Caki2 (cell line): ENCODE data around the gene ARHGDIG. TPM values are rescaled to one million over a fixed set of nuclear protein-coding genes. Genes with fewer than 3 reads are reported as not detected.

Experiments used
- total RNA-seq: library from RNA; depleted of rRNA; stranded (reverse); fragments of >200 nt; shearing (Covaris generic); gene quantifications from 2 replicates; pipeline ENCODE4 v1.2.3, GENCODE V29; 2014; ENCODE audit warnings: low replicate concordance; rRNA removed

ARHGDIG gene
- total RNA-seq, 1 experiment from 2014 or later = not detected

Other genes with a start within 250 kb of the ARHGDIG start
- gene POLR3K, start 227.0 kb upstream of the ARHGDIG start, total RNA-seq = 32.3 and 39.8 TPM in 2 replicates
- gene SNRNP25, start 226.8 kb upstream of the ARHGDIG start, total RNA-seq = 63.4 and 83.6 TPM in 2 replicates
- 11.8 and 19.5 TPM in 2 replicates for gene RHBDF1, start 208.0 kb upstream of the ARHGDIG start, total RNA-seq
- gene MPG, start 202.4 kb upstream of the ARHGDIG start, total RNA-seq = 387 and 416 TPM in 2 replicates
- gene NPRL3, start 141.9 kb upstream of the ARHGDIG start, total RNA-seq = 7.9 and 12.4 TPM in 2 replicates
- not detected in 2 replicates for gene HBZ, start 127.9 kb upstream of the ARHGDIG start, total RNA-seq
- gene HBM, start 114.6 kb upstream of the ARHGDIG start, total RNA-seq = not detected in 2 replicates
- not detected in 2 replicates for gene HBA2, start 107.7 kb upstream of the ARHGDIG start, total RNA-seq
- gene HBA1, start 103.9 kb upstream of the ARHGDIG start, total RNA-seq = not detected in 2 replicates
- gene HBQ1, start 100.1 kb upstream of the ARHGDIG start, total RNA-seq = not detected in 2 replicates
- gene LUC7L, start 51.1 kb upstream of the ARHGDIG start, total RNA-seq = 30.2 and 32.7 TPM in 2 replicates
- gene FAM234A, start 45.8 kb upstream of the ARHGDIG start, total RNA-seq = 168 and 231 TPM in 2 replicates
- gene RGS11, start 4.6 kb upstream of the ARHGDIG start, total RNA-seq = 1.1 and 3.6 TPM in 2 replicates
- 0.74 TPM in 1 of 2 replicates, not detected in the other for gene PDIA2, start 2.6 kb downstream of the ARHGDIG start, total RNA-seq
- 82.2 and 84.5 TPM in 2 replicates for gene AXIN1, start 72.1 kb downstream of the ARHGDIG start, total RNA-seq
- 320 and 357 TPM in 2 replicates for gene MRPL28, start 89.9 kb downstream of the ARHGDIG start, total RNA-seq
- gene PGAP6, start 101.4 kb downstream of the ARHGDIG start, total RNA-seq = 100.0 and 111 TPM in 2 replicates
- gene NME4, start 116.6 kb downstream of the ARHGDIG start, total RNA-seq = 42.0 and 59.6 TPM in 2 replicates
- gene DECR2, start 121.3 kb downstream of the ARHGDIG start, total RNA-seq = 9.8 and 33.7 TPM in 2 replicates
- gene RAB11FIP3, start 145.1 kb downstream of the ARHGDIG start, total RNA-seq = 37.5 and 77.1 TPM in 2 replicates
- gene CAPN15, start 247.1 kb downstream of the ARHGDIG start, total RNA-seq = 60.1 and 70.1 TPM in 2 replicates